AG10803 (cell line): ENCODE measurements around the gene ARHGEF25.
A peak's percentile ranks its signal among the peaks of the same experiment; 100 is the strongest.
"Not testable (repeated sequence)": the region's sequence is repeated elsewhere in the genome, so short reads cannot be mapped to it uniquely, and the experiment has no call there.

Experiments used
- DNase-seq: peaks from one replicate; pipeline ENCODE4 v3.0.0; 2010; ENCODE audit warnings: low read depth
- H3K4me3 ChIP-seq: 2 replicates; pipeline ENCODE4 v1.5.1; 2011; ENCODE audit warnings: mild to moderate bottlenecking, low read length, control low read depth
- TF ChIP-seq, protein P1 (sequence below): conservative IDR thresholded peaks from 2 replicates; pipeline ENCODE4 v1.5.1; 2011; ENCODE audit warnings: mild to moderate bottlenecking, low read length, control low read depth, inconsistent platforms

The ARHGEF25 gene

DNA sequence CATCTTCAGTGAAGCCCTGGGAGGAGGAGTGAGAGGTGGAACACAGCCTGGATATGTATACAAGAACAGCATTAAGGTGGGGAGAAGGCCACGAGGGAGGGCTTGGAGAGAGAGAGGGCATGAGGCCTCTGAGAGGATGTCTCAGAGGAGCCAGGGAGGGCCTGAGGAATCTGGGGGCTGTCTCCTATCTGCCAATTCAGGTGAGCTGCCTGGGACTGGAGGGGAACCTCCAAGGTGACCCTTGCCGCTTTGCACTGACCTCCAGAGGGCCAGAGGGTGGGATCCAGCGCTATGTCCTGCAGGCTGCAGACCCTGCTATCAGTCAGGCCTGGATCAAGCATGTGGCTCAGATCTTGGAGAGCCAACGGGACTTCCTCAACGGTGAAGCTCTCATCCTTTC, 4.4 kb downstream of the ARHGEF25 start:
- TF ChIP-seq, protein P1, sequence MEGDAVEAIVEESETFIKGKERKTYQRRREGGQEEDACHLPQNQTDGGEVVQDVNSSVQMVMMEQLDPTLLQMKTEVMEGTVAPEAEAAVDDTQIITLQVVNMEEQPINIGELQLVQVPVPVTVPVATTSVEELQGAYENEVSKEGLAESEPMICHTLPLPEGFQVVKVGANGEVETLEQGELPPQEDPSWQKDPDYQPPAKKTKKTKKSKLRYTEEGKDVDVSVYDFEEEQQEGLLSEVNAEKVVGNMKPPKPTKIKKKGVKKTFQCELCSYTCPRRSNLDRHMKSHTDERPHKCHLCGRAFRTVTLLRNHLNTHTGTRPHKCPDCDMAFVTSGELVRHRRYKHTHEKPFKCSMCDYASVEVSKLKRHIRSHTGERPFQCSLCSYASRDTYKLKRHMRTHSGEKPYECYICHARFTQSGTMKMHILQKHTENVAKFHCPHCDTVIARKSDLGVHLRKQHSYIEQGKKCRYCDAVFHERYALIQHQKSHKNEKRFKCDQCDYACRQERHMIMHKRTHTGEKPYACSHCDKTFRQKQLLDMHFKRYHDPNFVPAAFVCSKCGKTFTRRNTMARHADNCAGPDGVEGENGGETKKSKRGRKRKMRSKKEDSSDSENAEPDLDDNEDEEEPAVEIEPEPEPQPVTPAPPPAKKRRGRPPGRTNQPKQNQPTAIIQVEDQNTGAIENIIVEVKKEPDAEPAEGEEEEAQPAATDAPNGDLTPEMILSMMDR, result no peak
- no peak overlapping the region for H3K4me3 ChIP-seq

DNA sequence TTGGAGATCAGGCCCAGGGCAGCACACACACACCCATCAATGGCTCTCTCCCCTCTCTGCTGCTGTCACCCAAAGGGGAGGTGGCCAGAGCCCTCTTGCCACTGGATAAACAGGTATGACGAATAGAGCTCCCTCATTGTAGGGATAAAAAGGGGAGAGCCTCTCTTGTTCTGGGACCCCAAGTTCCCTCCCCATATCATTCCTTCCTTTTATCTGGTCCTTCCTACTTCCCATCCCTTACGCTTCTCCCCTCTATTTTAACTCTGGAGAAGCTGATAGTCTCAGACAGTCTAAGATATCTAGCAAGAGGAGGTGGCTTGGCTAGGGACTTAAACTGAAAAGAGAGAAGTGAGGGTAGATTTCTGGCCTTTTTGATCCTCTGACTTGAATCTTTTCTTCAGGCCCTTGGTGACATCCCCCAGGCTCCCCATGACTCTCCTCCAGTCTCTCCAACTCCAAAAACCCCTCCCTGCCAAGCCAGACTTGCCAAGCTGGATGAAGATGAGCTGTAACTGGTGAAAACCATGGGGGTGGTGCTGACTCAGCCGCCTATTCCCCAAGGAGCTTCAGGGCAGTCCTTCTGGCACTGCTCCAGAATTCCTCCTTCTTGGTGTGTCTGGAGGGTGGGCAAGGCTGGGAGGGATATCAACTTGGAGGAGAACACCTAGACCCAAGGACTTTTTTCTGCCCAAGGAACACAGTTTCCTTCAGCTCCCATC, 5.3 kb downstream of the ARHGEF25 start:
- DNase-seq, result peak; percentile 48
- H3K4me3 ChIP-seq, result no peak overlapping the region
- TF ChIP-seq, protein P1, result no peak

More for the DNA sequence above, 4.4 kb downstream of the ARHGEF25 start:
- DNase-seq, result no peak

DNA sequence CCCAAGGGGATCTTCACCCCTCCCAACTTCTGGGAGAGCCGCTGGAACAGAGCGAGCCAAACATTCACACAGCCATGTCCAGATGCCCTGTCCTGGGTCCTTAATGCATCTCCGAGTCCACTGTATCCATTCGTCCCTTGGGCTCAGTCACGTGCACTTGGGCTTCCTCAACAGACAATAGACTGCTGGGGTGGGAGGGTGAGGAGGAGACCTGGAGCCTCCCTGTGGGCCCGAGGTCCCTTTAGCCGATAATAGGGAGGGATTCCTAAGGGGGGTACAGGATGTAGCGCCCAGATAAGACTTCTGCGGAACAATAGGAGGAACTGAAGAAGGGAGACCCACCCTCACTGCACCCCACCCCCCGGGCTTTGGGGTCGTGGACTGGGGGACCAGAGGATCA, 6.7 kb downstream of the ARHGEF25 start:
- TF ChIP-seq, protein P1, result no peak
- no peak for DNase-seq
- H3K4me3 ChIP-seq, result no peak overlapping the region

DNA sequence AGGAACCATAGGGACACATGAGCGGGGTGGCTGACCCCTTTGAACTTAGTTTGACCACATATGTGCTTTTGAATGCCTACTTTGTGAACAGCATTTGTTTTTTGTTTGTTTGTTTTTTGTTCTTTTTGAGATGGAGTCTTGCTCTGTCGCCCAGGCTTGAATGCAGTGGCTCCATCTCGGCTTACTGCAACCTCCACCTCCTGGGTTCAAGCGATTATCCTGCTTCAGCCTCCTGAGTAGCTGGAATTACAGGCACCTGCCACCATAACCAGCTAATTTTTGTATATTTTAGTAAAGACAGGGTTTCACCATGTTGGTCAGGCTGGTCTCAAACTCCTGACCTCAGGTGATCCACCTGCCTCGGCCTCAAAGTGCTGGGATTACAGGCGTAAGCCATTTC, 7.2 kb downstream of the ARHGEF25 start:
- H3K4me3 ChIP-seq, DNase-seq: not testable (repeated sequence)

DNA sequence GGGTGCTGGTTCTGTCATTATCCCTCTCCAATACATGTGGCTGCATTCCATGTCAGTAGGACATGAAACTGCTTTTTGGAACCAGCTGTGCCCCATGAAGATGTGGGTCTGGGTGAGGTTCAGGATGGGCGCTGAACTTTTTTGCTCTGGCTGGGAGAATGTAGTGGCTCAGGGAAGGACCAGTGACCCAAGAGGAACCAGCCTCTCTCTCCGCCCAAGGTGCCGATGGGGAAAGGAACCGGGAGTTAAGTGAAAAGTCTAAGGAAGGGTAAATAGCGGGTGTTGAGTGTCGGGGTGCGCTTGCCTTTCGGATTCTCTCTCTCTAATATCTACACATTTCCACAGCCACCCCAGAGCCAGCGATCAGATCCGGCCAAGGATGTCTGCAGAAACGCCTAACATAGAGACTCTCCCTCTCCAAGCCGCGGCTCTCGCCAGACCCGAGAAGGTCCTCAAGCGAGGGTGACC, 7.8 kb downstream of the ARHGEF25 start:
- no peak for DNase-seq
- H3K4me3 ChIP-seq, result no peak overlapping the region
- TF ChIP-seq, protein P1, result no peak

DNA sequence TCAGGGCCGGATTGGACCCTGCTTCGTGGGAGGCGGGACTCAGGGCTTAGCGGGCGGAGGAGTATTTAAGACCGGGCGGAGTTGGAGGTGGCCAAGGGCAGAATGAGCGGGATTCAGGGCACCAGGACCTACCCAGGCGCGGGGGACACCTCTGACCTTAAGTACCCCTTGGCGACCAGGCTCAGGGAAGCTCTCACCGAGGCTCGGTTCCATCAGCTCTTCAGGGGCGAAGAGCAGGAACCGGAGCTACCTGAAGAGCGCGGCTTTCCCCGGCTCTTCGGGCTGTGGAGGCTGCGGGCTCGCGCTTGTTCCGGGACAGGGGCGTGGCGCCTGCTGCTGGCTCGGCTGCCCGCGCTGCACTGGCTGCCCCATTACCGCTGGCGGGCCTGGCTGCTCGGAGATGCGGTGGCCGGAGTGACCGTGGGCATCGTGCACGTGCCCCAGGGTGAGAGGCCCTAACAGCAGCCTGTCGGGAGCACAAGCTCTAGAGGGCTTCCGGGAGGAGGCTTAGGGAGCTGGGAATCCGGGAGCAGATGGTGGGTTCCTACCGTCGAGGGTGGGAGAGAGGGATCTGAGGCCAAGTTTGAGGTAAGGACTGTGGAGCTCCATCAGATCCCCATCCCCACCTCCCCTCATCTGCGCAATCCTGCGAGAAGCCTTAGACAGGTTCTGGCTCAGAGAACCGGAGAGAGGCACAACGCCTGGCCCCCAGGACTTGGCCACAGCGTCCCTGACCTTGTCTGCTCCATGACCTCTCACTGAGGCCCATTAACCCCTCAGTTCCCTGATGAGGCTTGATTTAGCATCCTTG, 8.4 kb downstream of the ARHGEF25 start:
- no peak for DNase-seq
- TF ChIP-seq, protein P1, result no peak
- no peak overlapping the region for H3K4me3 ChIP-seq

DNA sequence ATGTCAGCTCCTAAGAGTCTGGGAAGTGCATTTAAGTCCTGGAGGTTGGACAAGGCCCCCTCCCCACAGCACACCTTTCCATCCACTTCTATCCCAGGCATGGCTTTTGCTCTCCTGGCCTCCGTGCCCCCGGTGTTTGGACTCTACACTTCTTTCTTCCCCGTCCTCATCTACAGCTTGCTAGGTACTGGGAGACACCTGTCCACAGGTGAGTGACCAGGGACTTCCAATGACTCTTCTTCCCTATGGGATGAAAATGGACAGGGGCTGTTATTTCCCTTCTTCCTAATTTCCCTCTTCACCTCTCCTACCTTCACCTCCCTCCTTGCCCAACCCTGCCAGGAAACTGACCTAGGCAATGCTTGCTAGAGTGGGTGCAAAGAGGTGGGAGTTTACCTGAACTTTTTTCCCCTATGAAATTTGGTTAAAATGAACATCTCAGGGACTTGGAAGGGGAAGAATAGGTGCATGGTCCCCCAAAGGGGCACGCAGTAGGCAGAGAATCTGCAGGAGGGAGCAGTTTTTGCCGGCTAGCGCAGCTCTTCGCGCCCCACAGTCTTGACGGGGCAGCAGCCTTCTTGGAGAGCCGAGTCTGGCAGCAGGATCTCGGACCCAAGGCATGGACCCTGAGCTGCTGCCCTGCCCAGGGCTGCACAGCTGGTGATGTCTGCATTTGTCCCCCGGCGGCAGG, 9.2 kb downstream of the ARHGEF25 start:
- DNase-seq, result no peak
- TF ChIP-seq, protein P1, result no peak
- no peak overlapping the region for H3K4me3 ChIP-seq
